IPS-18c (cell line): ENCODE data around the gene SLC7A4.
A peak's percentile ranks its signal among the peaks of the same experiment; 100 is the strongest.

Experiments used
- H3K4me3 ChIP-seq: 2 replicates; pipeline ENCODE4 v1.7.0; 2013; ENCODE audit warnings: low read depth, mild to moderate bottlenecking, low read length, moderate library complexity; ENCODE audit not compliant: insufficient read depth
- H3K9me3 ChIP-seq: one replicate; pipeline ENCODE4 v1.6.1; 2013; ENCODE audit warnings: mild to moderate bottlenecking, low read length, moderate library complexity; ENCODE audit not compliant: control insufficient read depth, insufficient read depth

SLC7A4 gene

GRCh38 chr22:21030032-21030431, 2.3 kb downstream of the SLC7A4 start:
- H3K4me3 ChIP-seq = no peak overlapping the region
- no peaks in the 10 kb centered on the region for H3K9me3 ChIP-seq

- H3K4me3 ChIP-seq = no peak overlapping the region
Observed at GRCh38 chr22:21029486-21030025, 2.8 kb downstream of the SLC7A4 start.

GRCh38 chr22:21028277-21029251, 3.8 kb downstream of the SLC7A4 start:
- Histone ChIP-seq H3K9me3 (no peaks in the 10 kb centered on the region), H3K4me3 (no peak overlapping the region)

More at GRCh38 chr22:21029486-21030025, 2.8 kb downstream of the SLC7A4 start:
- H3K9me3 ChIP-seq = no peaks in the 10 kb centered on the region

GRCh38 chr22:21026783-21027692, 5.3 kb downstream of the SLC7A4 start:
- no peak overlapping the region for H3K4me3 ChIP-seq
- H3K9me3 ChIP-seq = no peaks in the 10 kb centered on the region

GRCh38 chr22:21025763-21026755, 6.3 kb downstream of the SLC7A4 start:
- Histone ChIP-seq H3K9me3 (no peaks in the 10 kb centered on the region), H3K4me3 (no peak overlapping the region)

- H3K4me3 ChIP-seq = no peak overlapping the region
- H3K9me3 ChIP-seq = no peaks in the 10 kb centered on the region
Observed at GRCh38 chr22:21025266-21025665, 7.1 kb downstream of the SLC7A4 start.

GRCh38 chr22:21022955-21023614, 9.3 kb downstream of the SLC7A4 start:
- no peak overlapping the region for H3K4me3 ChIP-seq
- H3K9me3 ChIP-seq = no peaks in the 10 kb centered on the region

- H3K4me3 ChIP-seq = no peak overlapping the region
- H3K9me3 ChIP-seq = no peaks in the 10 kb centered on the region
Observed at GRCh38 chr22:21022507-21022906, 9.9 kb downstream of the SLC7A4 start.

- no peaks in the 10 kb centered on the region for H3K9me3 ChIP-seq
- H3K4me3 ChIP-seq = no peak overlapping the region
Observed at GRCh38 chr22:21020802-21021429, 11.4 kb downstream of the SLC7A4 start.

- Histone ChIP-seq H3K9me3 (no peaks in the 10 kb centered on the region), H3K4me3 (no peak overlapping the region)
Observed at GRCh38 chr22:21018314-21018713, 14.0 kb downstream of the SLC7A4 start.

- H3K9me3 ChIP-seq = no peaks in the 10 kb centered on the region
- H3K4me3 ChIP-seq = no peak overlapping the region
Observed at GRCh38 chr22:21016644-21017420, 15.5 kb downstream of the SLC7A4 start.

- no peaks in the 10 kb centered on the region for H3K9me3 ChIP-seq
- no peak overlapping the region for H3K4me3 ChIP-seq
Observed at GRCh38 chr22:21015466-21016006, 16.8 kb downstream of the SLC7A4 start.

- H3K9me3 ChIP-seq = no peaks in the 10 kb centered on the region
Observed at GRCh38 chr22:21014726-21015465, 17.5 kb downstream of the SLC7A4 start, which contains the start of gene P2RX6. TSS of gene P2RX6 (plus strand) at chr22:21015165. CDS start at chr22:21015175, 10 bp downstream.

GRCh38 chr22:21014202-21014725, 18.1 kb downstream of the SLC7A4 start:
- Histone ChIP-seq H3K4me3 (peak overlapping the region; percentile 73), H3K9me3 (no peaks in the 10 kb centered on the region)

More at GRCh38 chr22:21014726-21015465, 17.5 kb downstream of the SLC7A4 start, which contains the start of gene P2RX6:
- H3K4me3 ChIP-seq = peak within 1 kb of the TSS; percentile 73
